A549 (cell line): ENCODE results near the gene EARS2. TPM values are rescaled to one million over a fixed set of nuclear protein-coding genes. Genes with fewer than 3 reads are reported as not detected.

Experiments
- ATAC-seq, 2 experiments: fragments of 200-7000 bp in 1 of 2; fragments of >200 bp in 1 of 2; cut with Nextera tagmentation in 1 of 2; cut with Tn5 transposase in 1 of 2; 3 replicates each; pipeline versions ENCODE4 v1.8.0 to v1.9.1; 2018 to 2020; ENCODE audit warnings: mild to moderate bottlenecking in 1 of 2, moderate library complexity in 1 of 2
- CTCF ChIA-PET: fragments of 300-600 bp; sonication (Branson Sonifier 250); formaldehyde crosslinking; extraction: SDS; loops from one replicate; lab custom pipeline; 2021; ENCODE audit warnings: antibody characterized with exemption, inconsistent platforms; lab: Yijun Ruan, JAX
- POLR2A ChIA-PET: fragments of 350-600 bp; formaldehyde crosslinking; extraction: SDS; loops from one replicate; lab custom pipeline; 2021; ENCODE audit warnings: antibody characterized with exemption, inconsistent platforms; lab: Yijun Ruan, JAX
- DNase-seq, 2 experiments: peaks; one replicate each; pipeline versions ENCODE4 v3.0.0 to v3.0.0-alpha.2; 2011 to 2016; ENCODE audit warnings: low read depth in 1 of 2, low spot score in 1 of 2
- FAIRE-seq: peaks from 2 replicates; lab custom pipeline; 2011; peaks lifted over from hg19 to GRCh38; lab: Jason Lieb, UNC
- H3K27ac ChIP-seq, 2 experiments: fragments of >200 bp; sonication (Bioruptor Twin); formaldehyde crosslinking; 3 replicates each; pipeline ENCODE4 v1.5.1; 2016 to 2017
- H3K4me1 ChIP-seq: fragments of >200 bp; sonication (Bioruptor Twin); formaldehyde crosslinking; 3 replicates; pipeline ENCODE4 v1.6.1; 2016
- H3K4me2 ChIP-seq: fragments of >200 bp; sonication (Bioruptor Twin); formaldehyde crosslinking; 3 replicates; pipeline ENCODE4 v1.6.1; 2016
- H3K4me3 ChIP-seq: fragments of >200 bp; sonication (Bioruptor Twin); formaldehyde crosslinking; 3 replicates; pipeline ENCODE4 v1.5.1; 2016
- H3K9me3 ChIP-seq: fragments of >200 bp; sonication (Bioruptor Twin); formaldehyde crosslinking; 3 replicates; pipeline ENCODE4 v1.6.1; 2016
- BCL3 ChIP-seq: fragments of >200 bp; sonication (Bioruptor Twin); formaldehyde crosslinking; IDR thresholded peaks from 3 replicates; pipeline ENCODE4 v1.6.1; 2016
- CBX2 ChIP-seq: fragments of 200-600 bp; sonication (generic); IDR thresholded peaks from 2 replicates; pipeline ENCODE4 v1.6.1; 2016; ENCODE audit warnings: low read depth, mild to moderate bottlenecking, borderline replicate concordance
- CEBPB ChIP-seq, 2 experiments: fragments of >200 bp in 1 of 2; sonication (Bioruptor Twin) in 1 of 2; formaldehyde crosslinking in 1 of 2; IDR thresholded peaks; 2 replicates each; pipeline ENCODE4 v1.6.1; 2012 to 2016
- CHD4 ChIP-seq: fragments of 200-600 bp; sonication (generic); IDR thresholded peaks from 2 replicates; pipeline ENCODE4 v1.6.1; 2016; ENCODE audit warnings: antibody characterized with exemption, mild to moderate bottlenecking, borderline replicate concordance
- EHMT2 ChIP-seq: fragments of 200-600 bp; sonication (generic); IDR thresholded peaks from 2 replicates; pipeline ENCODE4 v1.6.1; 2016; ENCODE audit warnings: antibody characterized with exemption, low read depth, mild to moderate bottlenecking, moderate library complexity
- ELK1 ChIP-seq: fragments of 150-350 bp; IDR thresholded peaks from 2 replicates; pipeline ENCODE4 v1.6.1; 2014; ENCODE audit warnings: low read depth, mild to moderate bottlenecking, low read length
- ESRRA ChIP-seq: fragments of 150-350 bp; IDR thresholded peaks from 2 replicates; pipeline ENCODE4 v1.6.1; 2014; ENCODE audit warnings: mild to moderate bottlenecking, low read length, borderline replicate concordance
- GATA3 ChIP-seq: IDR thresholded peaks from 2 replicates; pipeline ENCODE4 v1.6.1; 2012; ENCODE audit warnings: borderline replicate concordance
- HEYL ChIP-seq: fragments of 250-450 bp; sonication (Bioruptor Pico); IDR thresholded peaks from 2 replicates; pipeline ENCODE4 v1.8.0; 2021; ENCODE audit warnings: mild to moderate bottlenecking, moderate library complexity
- HMGXB4 ChIP-seq: fragments of 250-450 bp; sonication (Bioruptor Pico); IDR thresholded peaks from 2 replicates; pipeline ENCODE4 v1.5.0; 2021; ENCODE audit warnings: mild to moderate bottlenecking, moderate library complexity, borderline replicate concordance
- HOXB13 ChIP-seq: fragments of 250-450 bp; sonication (Bioruptor Pico); IDR thresholded peaks from 2 replicates; pipeline ENCODE4 v1.5.0; 2020; ENCODE audit warnings: low read depth, mild to moderate bottlenecking, moderate library complexity
- JUN ChIP-seq, 2 experiments: fragments of >200 bp; sonication (Bioruptor Twin); formaldehyde crosslinking; IDR thresholded peaks; 2 replicates in 1 of 2; 3 replicates in 1 of 2; pipeline ENCODE4 v1.6.1; 2016 to 2017
- JUNB ChIP-seq: fragments of >200 bp; sonication (Bioruptor Twin); formaldehyde crosslinking; IDR thresholded peaks from 2 replicates; pipeline ENCODE4 v1.6.1; 2016
- KDM5A ChIP-seq: fragments of 200-600 bp; sonication (generic); IDR thresholded peaks from 2 replicates; pipeline ENCODE4 v1.6.1; 2016; ENCODE audit warnings: antibody characterized with exemption, mild to moderate bottlenecking
- MAX ChIP-seq: IDR thresholded peaks from 2 replicates; pipeline ENCODE4 v1.6.1; 2012
- MYC ChIP-seq: IDR thresholded peaks from 2 replicates; pipeline ENCODE4 v1.6.1; 2012; ENCODE audit warnings: mild to moderate bottlenecking, inconsistent platforms, low read length, improper control_type of control experiment, borderline replicate concordance
- NFE2L2 ChIP-seq: fragments of 150-350 bp; conservative IDR thresholded peaks from 2 replicates; pipeline ENCODE4 v1.6.1; 2014; ENCODE audit warnings: low read length
- NPAS2 ChIP-seq: fragments of 250-450 bp; sonication (Bioruptor Pico); IDR thresholded peaks from 2 replicates; pipeline ENCODE4 v1.8.0; 2022; ENCODE audit warnings: mild to moderate bottlenecking, moderate library complexity, borderline replicate concordance
- NR3C1 ChIP-seq: fragments of >200 bp; sonication (Bioruptor Twin); formaldehyde crosslinking; IDR thresholded peaks from 3 replicates; pipeline ENCODE4 v1.6.1; 2017
- PHF8 ChIP-seq: fragments of 200-600 bp; sonication (generic); IDR thresholded peaks from 2 replicates; pipeline ENCODE4 v1.6.1; 2016; ENCODE audit warnings: low read depth, mild to moderate bottlenecking, antibody characterized with exemption, moderate library complexity, borderline replicate concordance
- POLR2A ChIP-seq: IDR thresholded peaks from 2 replicates; pipeline ENCODE4 v1.6.1; 2012; ENCODE audit warnings: mild to moderate bottlenecking, low read length
- RAD21 ChIP-seq, 2 experiments: fragments of >200 bp in 1 of 2; sonication (Bioruptor Twin) in 1 of 2; formaldehyde crosslinking in 1 of 2; IDR thresholded peaks in 1 of 2; conservative IDR thresholded peaks in 1 of 2; 2 replicates in 1 of 2; 3 replicates in 1 of 2; pipeline ENCODE4 v1.6.1; 2012 to 2018; ENCODE audit warnings: inconsistent platforms in 1 of 2
- RARB ChIP-seq: fragments of 250-450 bp; sonication (Bioruptor Pico); IDR thresholded peaks from 2 replicates; pipeline ENCODE4 v1.8.0; 2021; ENCODE audit warnings: mild to moderate bottlenecking, moderate library complexity
- RCOR1 ChIP-seq: fragments of 150-350 bp; IDR thresholded peaks from 2 replicates; pipeline ENCODE4 v1.6.1; 2014; ENCODE audit warnings: antibody characterized with exemption, low read length, low read depth
- RNF2 ChIP-seq: fragments of 200-600 bp; sonication (generic); IDR thresholded peaks from 2 replicates; pipeline ENCODE4 v1.6.1; 2016; ENCODE audit warnings: low read depth, mild to moderate bottlenecking, antibody characterized with exemption, moderate library complexity, borderline replicate concordance
- ZSCAN20 ChIP-seq: fragments of 250-450 bp; sonication (Bioruptor Pico); IDR thresholded peaks from 2 replicates; pipeline ENCODE4 v1.8.0; 2022; ENCODE audit warnings: mild to moderate bottlenecking, moderate library complexity
- WGBS: methylation state at CpG from one replicate; pipeline ENCODE4 v1.1.6; 2017; ENCODE audit errors: missing lambda C conversion rate; 5-methylcytosine and 5-hydroxymethylcytosine counted together
- polyA plus RNA-seq, 4 experiments: library from polyadenylated mRNA; depleted of rRNA in 3 of 4; stranded (reverse); fragments of >200 nt; fragmentation: RNase III in 1 of 4; extraction: RNeasy Plus Mini Kit Qiagen cat#74134 plus additional on column Dnase treatment in 1 of 4; gene quantifications; 2 replicates in 3 of 4; 3 replicates in 1 of 4; pipeline ENCODE4 v1.2.3, GENCODE V29; 2011 to 2017

EARS2 gene
- polyA plus RNA-seq, 2 of the 4 experiments (the other 2 are of a cell fraction) = 30.4 to 45.2 TPM

- Histone ChIP-seq H3K4me3 (no peak overlapping the region), H3K4me2 (no peak overlapping the region), H3K27ac (no peak overlapping the region), H3K4me1 (no peaks in the 10 kb centered on the region), H3K9me3 (no peaks in the 10 kb centered on the region)
- POLR2A ChIA-PET = no interaction called here
- TF ChIP-seq ELK1 (no peak), NFE2L2 (no peak), RCOR1 (no peak), GATA3 (no peak), MAX (no peak), MYC (no peak)
- FAIRE-seq (no peak), ATAC-seq (no peak), DNase-seq (no peak)
- CTCF ChIA-PET = interaction anchor here (0.6 to 0.7 kb wide), 2 partner anchors 15 to 73 kb away, joined by 3 read pairs; no protein-coding TSS in a partner anchor
- 91% methylated on average over 7 of the region's 7 CpGs for WGBS
Measured at GRCh38 chr16:23514381-23515152, 42.6 kb downstream of the EARS2 start.

GRCh38 chr16:23512168-23512695 is 44.9 kb downstream of the EARS2 start:
- ChIA-PET POLR2A (no interaction called here), CTCF (interaction anchor here (0.6 to 0.7 kb wide), 2 partner anchors 10 to 383 kb away, joined by 3 read pairs; no protein-coding TSS in a partner anchor)
- no peaks in the 10 kb centered on the region for H3K9me3 ChIP-seq
- H3K4me2 ChIP-seq = no peak overlapping the region
- H3K27ac ChIP-seq = no peak overlapping the region
- no peak for FAIRE-seq
- TF ChIP-seq MAX (no peak), CBX2 (no peak), JUN (IDR thresholded peaks at IDR 0.05) (no peak), PHF8 (no peak), HEYL (CRISPR knock-in tag) (no peak), ESRRA (no peak)
- 90% methylated on average over 4 of the region's 4 CpGs for WGBS
- H3K4me1 ChIP-seq = peaks cover 6% of the 10 kb centered on the region
- no peak for ATAC-seq
- H3K4me3 ChIP-seq = no peak overlapping the region
- no peak for DNase-seq

- no peak overlapping the region for H3K27ac ChIP-seq
- WGBS = 94% methylated on average over 7 of the region's 7 CpGs
- FAIRE-seq (no peak), DNase-seq (no peak), ATAC-seq (no peak)
- ChIA-PET CTCF (no interaction called here), POLR2A (no interaction called here)
- H3K4me1 ChIP-seq = peaks cover 6% of the 10 kb centered on the region
- H3K4me2 ChIP-seq = no peak overlapping the region
- H3K9me3 ChIP-seq = no peaks in the 10 kb centered on the region
- H3K4me3 ChIP-seq = no peak overlapping the region
- TF ChIP-seq RAD21 (conservative IDR thresholded peaks at IDR 0.05 in 1 of 2, IDR thresholded peaks at IDR 0.05 in 1 of 2) (no peak), JUNB (no peak), RCOR1 (no peak), NR3C1 (no peak), RNF2 (no peak), RARB (CRISPR knock-in tag) (no peak), BCL3 (no peak), ZSCAN20 (CRISPR knock-in tag) (no peak), HMGXB4 (CRISPR knock-in tag) (no peak), HOXB13 (no peak), CHD4 (no peak), POLR2A (no peak), JUN (IDR thresholded peaks at IDR 0.05) (no peak), CEBPB (IDR thresholded peaks at IDR 0.05) (no peak), NPAS2 (CRISPR knock-in tag) (no peak), KDM5A (no peak), EHMT2 (no peak), CBX2 (no peak)
Measured at GRCh38 chr16:23511731-23512130, 45.4 kb downstream of the EARS2 start.
